ENCODE results near the gene MYH6. TPM values are rescaled to one million over a fixed set of nuclear protein-coding genes. Genes with fewer than 3 reads are reported as not detected.
"Not testable (repeated sequence)": the region's sequence is repeated elsewhere in the genome, so short reads cannot be mapped to it uniquely, and the experiment has no call there.

MYH6 gene
- total RNA-seq, 2 experiments from 2014 or later: not detected

DNA sequence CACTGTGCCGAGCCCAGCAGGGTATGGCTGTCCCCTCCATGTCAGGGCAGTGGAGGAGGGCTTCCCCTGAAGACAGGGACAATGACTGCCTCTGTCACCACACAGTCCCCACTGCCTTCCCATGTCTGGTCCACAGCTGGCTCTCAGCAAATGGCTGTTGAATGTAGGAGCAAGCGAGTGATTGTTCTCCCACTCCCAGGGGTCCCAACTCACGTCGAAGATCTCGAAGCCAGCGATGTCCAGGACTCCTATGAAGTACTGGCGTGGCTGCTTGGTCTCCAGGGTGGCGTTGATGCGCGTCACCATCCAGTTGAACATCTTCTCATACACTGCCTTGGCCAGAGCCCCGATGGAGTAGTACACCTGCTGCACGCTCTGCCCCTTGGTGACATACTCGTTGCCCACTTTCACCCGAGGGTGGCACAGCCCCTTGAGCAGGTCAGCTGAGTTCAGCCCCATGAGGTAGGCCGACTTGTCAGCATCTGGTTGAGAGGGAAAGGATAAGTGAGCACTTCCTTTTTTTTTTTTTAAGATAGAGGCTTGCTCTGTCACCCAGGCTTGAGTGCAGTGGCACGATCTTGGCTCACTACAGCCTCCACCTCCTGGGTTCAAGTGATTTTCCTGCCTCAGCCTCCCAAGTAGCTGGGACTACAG is 7.5 kb downstream of the MYH6 start:
- POLR2A ChIA-PET, CTCF ChIA-PET: not testable (repeated sequence)

DNA sequence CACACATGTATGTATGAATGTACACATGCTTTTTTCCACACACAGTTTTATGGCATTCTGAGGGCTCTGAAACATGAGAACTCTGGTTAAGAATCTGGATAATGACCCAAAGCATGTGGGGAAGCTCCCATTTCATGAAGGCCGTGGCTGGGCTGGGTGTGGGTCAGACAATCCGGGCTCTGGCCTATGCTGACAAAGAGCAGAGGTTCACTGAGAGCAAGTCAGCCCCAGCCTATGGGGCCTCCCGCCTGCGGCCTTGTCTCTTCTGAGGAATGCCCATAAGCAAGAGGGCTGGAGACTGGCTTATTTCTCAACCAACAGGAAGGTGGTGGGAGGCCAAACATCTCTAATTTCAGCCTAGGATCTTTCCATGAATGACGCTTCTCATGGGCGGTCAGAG is 8.5 kb downstream of the MYH6 start:
- ChIA-PET POLR2A (no interaction called here), CTCF (interaction anchor here (1.5 kb wide), 1 partner anchor 20 kb away, joined by 3 read pairs; no protein-coding TSS in a partner anchor)

- ChIA-PET POLR2A (no interaction called here), CTCF (interaction anchor here (1.5 kb wide), 1 partner anchor 19 kb away, joined by 3 read pairs; no protein-coding TSS in a partner anchor)
Measured at GRCh38 chr14:23399136-23399535, 8.9 kb downstream of the MYH6 start.

DNA sequence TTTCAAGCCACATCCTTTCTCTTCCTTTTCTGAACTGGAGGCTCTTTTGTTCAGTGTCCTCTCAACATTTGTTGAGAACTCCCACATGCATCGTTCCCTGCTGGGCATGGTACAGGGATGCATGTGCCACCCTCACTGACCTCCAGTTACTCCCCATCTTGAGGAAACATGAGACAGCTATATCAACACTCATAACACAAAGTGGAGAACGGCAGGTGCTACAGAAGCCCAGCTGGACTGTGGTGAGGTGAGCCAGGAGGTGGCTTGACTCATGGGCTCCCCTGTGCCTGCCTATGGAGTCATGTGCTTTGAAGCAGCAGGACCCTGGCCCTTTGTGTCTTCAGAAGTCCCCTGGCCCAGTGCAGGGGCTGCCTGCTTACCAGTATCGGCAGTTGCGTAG is 9.7 kb downstream of the MYH6 start:
- CTCF ChIA-PET: interaction anchor here (1.5 kb wide), 1 partner anchor 18 kb away, joined by 3 read pairs; no protein-coding TSS in a partner anchor
- POLR2A ChIA-PET: no interaction called here

- ChIA-PET POLR2A (no interaction called here), CTCF (no interaction called here)
Measured at GRCh38 chr14:23396781-23397407, 11.2 kb downstream of the MYH6 start.

DNA sequence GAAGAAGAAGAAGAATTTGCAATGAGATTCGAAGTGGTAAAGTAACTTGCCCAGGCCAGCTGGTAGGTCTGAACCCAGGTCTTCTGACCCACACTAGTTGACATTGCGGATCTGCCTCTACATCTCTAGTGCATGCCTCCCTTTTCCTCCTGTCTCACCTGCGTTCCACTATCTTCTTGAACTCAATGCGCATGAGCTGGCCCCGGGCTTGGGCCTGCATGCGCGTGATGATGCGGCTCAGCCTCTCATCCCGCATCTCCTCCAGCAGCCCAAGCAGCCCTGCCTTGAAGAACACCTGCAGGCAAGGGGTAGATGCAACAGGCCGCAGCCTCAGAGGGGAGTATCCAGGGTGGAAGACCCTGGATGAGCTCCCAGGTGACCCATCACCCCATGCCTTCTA is 11.9 kb downstream of the MYH6 start:
- CTCF ChIA-PET: no interaction called here

GRCh38 chr14:23392613-23393012 is 15.5 kb downstream of the MYH6 start:
- CTCF ChIA-PET: interaction anchor here (0.6 kb wide), 1 partner anchor 159 kb away, joined by 3 read pairs; the partner anchor contains the start of gene ZFHX2

More for the DNA sequence above, 11.9 kb downstream of the MYH6 start:
- POLR2A ChIA-PET: no interaction called here

GRCh38 chr14:23389871-23390270 is 18.2 kb downstream of the MYH6 start:
- CTCF ChIA-PET, POLR2A ChIA-PET: not testable (repeated sequence)

More at GRCh38 chr14:23392613-23393012, 15.5 kb downstream of the MYH6 start:
- POLR2A ChIA-PET: no interaction called here

- ChIA-PET CTCF (interaction anchor here (0.7 kb wide), 1 partner anchor 9 kb away, joined by 3 read pairs; no protein-coding TSS in a partner anchor), POLR2A (no interaction called here)
Measured at GRCh38 chr14:23389396-23389795, 18.7 kb downstream of the MYH6 start.

GRCh38 chr14:23388996-23389395 is 19.1 kb downstream of the MYH6 start:
- ChIA-PET CTCF (interaction anchor here (0.7 kb wide), 1 partner anchor 9 kb away, joined by 3 read pairs; no protein-coding TSS in a partner anchor), POLR2A (no interaction called here)

DNA sequence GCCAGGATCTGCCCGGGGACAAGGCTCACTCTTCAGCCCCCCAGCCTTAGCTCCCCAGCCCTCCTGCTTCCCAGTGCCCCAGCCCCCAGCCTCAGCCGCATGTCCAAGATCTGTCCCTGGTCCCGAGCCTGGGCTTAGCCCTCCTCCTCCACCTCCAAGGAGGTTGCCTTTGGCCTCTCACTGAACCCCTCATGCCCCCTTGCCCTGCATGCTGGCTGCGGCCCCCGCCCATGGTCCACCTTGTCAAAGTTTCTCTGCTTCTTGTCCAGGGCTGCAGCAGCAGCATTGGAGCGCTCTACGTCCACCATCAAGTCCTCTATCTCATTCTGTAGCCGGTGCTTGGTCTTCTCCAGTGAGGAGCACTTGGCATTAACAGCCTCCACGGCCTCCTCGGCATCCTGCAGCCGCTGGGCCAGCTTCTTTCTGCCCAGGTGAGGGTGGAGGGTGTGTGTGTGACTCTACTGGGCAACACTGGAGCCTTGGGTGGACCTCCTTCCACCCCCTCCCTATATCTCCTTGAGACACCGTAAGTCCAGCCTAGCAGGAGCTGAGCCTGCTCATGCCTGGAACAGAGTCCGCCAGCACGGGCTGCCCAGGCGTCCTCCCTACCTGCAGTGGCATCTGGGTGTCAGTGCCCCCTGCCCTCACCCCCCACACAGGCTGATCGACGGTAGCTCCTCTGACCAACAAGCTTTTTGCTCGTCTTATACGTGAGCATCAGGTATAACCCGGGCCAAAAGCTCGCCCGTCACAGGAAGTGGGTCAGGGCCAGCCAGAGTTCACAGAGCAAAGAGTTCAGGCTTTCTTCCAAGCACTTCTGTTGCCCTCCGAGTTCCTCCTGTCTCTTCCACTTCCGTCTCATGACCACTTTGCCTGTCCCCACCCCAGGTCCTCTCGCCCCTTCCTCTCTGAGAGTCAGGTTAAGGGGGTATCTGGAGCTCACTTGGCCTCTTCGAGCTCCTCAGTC is 19.9 kb downstream of the MYH6 start:
- POLR2A ChIA-PET: no interaction called here
- CTCF ChIA-PET: no interaction called here

DNA sequence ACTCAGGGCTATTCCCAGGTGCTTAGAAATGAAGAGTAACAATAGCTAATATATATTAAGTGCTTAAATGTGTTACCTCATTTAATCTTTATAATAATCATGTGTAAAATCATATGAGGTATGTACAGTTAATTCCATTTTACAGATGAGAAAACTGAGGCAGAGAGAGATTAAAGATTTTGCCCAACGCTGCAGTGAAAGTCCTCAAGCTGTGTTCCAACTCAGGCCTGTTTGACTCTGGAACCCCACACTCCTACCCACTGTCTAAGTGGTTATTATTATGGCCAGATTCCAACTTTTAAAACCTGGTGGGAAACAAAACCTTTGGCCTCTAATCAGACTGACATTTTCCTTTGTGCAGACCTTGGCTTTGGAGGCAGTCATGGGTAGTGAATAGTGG is 21.1 kb downstream of the MYH6 start:
- POLR2A ChIA-PET: no interaction called here
- CTCF ChIA-PET: no interaction called here

GRCh38 chr14:23386266-23386657 is 21.8 kb downstream of the MYH6 start:
- POLR2A ChIA-PET: interaction anchor here (0.7 kb wide), 1 partner anchor 99 kb away, joined by 3 read pairs; no protein-coding TSS in a partner anchor
- CTCF ChIA-PET: not testable (repeated sequence)

DNA sequence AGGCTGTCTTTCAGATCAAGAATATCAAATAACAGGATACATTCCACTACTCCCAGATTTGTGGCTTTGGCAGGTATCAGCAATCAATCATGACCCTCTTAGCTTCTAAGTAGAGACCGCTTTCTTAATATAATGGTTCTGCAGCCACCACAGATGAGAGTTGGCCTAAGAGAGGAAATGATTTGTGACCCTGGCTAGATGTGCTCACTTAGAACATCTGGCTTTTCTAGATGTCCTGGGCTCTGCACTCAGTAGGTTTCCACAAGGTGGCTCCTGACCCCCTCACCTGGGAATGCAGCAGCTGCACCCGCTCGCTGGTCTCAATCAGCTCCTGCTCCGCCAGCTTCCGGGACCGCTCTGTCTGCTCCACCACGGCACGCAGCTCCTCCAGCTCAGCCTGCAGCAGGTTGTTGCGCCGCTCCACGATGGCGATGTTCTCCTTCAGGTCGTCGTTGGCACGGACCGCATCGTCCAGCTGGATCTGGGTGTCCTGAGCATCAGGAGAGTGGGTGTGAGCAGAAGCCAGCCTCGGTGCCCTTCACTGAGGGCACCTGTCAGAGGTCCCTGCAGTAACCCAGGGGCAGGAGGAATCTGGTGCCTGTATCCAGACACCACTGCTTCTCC is 22.3 kb downstream of the MYH6 start:
- ChIA-PET POLR2A (interaction anchor here (0.7 kb wide), 1 partner anchor 98 kb away, joined by 3 read pairs; no protein-coding TSS in a partner anchor), CTCF (no interaction called here)

DNA sequence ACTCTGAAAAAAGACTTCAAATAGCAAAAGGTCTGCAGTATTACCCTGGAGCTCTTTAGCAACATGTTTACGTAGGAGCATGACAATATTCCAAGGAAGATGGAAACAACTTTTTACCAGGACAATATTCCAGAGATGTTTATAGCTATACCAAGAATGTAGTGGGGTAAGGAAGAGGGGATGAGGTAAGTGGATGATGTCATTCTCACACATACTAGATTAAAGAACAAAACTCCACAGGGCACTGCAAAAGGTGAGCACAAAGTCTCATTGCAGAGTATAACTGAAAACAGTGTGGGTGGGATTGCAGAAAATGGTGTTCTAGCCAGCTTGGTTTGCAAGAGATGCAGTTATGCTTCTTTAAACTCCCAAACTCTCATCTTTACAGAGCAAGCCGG is 22.8 kb downstream of the MYH6 start:
- POLR2A ChIA-PET: no interaction called here
- CTCF ChIA-PET: no interaction called here

GRCh38 chr14:23384364-23385080 is 23.6 kb downstream of the MYH6 start:
- ChIA-PET POLR2A (no interaction called here), CTCF (no interaction called here)

GRCh38 chr14:23382731-23383440 is 25.2 kb downstream of the MYH6 start:
- ChIA-PET CTCF (interaction anchor here (0.7 to 1.1 kb wide), 3 partner anchors 13 to 54 kb away, joined by 3 read pairs; no protein-coding TSS in a partner anchor), POLR2A (no interaction called here)

DNA sequence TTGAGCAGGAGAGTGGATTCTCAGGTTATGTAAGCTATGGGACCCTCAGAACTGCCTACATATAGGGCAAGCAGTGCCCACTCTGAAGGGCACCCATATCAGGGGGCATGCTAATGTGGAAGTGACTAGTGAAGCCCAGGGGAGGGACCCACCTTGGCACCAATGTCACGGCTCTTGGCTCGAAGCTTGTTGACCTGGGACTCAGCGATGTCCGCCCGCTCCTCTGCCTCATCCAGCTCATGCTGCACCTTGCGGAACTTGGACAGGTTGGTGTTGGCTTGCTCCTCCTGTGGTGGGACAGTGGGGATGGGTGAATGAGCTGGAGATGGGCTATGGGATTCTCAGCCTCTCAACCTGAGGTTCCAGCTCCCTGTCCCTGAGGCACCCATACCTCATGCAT is 25.8 kb downstream of the MYH6 start:
- CTCF ChIA-PET: interaction anchor here (0.7 to 1.2 kb wide), 5 partner anchors 9 to 261 kb away, joined by 3 read pairs; no protein-coding TSS in a partner anchor

More for the DNA sequence above, 25.8 kb downstream of the MYH6 start:
- POLR2A ChIA-PET: no interaction called here
